GM04504 (cell line): ENCODE measurements around the gene NIPA2.
"Not testable (repeated sequence)": the region's sequence is repeated elsewhere in the genome, so short reads cannot be mapped to it uniquely, and the experiment has no call there.

Experiments used
- DNase-seq: peaks from one replicate; pipeline ENCODE4 v3.0.0-alpha.2; 2012; ENCODE audit warnings: low read depth

The NIPA2 gene

DNA sequence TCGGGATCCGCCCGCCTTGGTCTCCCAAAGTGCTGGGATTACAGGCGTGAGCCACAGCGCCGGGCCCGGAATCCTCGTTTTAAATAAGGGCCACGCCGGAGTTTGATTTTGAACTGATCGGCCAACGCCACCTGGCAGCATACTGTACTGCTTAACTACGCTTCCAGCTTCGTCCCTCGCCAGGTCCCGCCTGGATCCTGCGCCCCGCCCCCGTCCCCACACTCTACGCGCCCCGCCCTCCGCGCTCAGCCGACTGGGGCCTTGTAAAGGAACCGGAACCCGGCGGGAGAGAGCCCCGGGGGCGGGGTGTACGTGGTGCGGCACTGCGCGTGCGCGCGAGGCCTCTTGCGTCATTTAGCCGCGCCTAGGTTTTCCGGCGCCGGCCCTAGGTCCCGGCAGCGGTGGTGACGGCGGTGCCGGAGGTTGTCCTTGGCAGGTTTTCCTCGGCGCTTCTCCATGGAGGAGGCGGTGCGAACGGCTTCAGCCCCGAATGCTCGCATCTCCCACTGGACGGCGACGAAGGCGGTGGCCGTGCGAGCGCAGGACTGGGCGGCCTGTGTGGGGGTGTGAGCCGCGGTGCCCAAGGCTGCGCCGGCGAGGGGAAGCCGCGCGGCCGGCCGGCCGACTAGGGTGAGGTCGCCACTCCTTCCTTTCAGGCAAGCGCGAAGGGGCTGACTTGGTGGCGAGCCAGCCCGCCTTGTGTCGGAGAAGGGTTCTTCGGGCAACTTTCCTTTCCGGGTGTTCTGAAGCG lies at the start of gene NIPA2:
Gene NIPA2, plus strand, starts transcription at position 375 of the 751 bp plus-strand sequence. CDS start 13,066 bp downstream, outside the sequence.
- peak; percentile 96 for DNase-seq

DNA sequence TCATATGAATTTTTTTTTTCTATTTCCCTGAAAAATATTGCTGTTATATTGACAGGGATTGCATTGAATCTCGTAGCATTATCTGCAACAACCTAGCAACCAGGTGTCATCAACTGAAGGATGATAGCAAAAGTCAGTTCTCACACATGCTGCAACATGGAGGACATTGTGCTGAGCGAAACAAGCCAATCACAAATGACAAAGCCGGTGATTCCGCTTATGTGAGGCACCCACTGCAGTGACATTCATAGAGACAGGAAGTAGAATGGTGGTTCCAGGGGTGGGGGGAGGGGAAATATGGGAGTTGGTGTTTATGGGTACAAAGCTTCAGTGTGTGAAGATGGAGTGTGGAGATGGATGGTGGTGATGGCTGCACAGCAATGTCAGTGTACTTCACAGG lies 44.4 kb upstream of the NIPA2 start:
- DNase-seq: no peak

DNA sequence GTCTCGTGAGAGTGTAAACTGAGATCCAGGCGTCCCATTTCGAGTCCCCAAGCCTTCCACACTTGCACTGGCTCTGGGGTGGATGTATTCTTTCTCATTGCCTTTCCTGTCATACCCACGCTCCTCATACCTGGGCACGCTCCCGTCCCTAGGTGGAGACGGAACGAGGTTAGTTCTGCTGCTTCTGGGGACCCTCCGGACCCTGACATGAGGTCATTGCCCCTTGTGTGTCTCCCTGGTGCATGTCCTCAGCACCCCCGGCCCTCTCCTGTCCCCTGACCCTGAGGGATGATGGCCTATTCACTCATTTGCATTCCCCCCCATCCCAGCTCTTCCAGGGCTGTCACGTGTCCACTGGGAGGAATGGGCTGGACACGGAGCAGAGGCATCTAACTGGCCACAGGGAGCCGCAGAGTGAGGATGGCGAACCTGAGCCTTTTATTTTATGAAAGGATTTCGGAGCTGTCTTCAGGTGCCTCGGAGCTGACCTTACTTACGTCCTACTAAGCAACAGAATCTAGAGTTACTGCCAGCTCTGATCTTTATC lies 43.8 kb upstream of the NIPA2 start:
- no peak for DNase-seq

DNA sequence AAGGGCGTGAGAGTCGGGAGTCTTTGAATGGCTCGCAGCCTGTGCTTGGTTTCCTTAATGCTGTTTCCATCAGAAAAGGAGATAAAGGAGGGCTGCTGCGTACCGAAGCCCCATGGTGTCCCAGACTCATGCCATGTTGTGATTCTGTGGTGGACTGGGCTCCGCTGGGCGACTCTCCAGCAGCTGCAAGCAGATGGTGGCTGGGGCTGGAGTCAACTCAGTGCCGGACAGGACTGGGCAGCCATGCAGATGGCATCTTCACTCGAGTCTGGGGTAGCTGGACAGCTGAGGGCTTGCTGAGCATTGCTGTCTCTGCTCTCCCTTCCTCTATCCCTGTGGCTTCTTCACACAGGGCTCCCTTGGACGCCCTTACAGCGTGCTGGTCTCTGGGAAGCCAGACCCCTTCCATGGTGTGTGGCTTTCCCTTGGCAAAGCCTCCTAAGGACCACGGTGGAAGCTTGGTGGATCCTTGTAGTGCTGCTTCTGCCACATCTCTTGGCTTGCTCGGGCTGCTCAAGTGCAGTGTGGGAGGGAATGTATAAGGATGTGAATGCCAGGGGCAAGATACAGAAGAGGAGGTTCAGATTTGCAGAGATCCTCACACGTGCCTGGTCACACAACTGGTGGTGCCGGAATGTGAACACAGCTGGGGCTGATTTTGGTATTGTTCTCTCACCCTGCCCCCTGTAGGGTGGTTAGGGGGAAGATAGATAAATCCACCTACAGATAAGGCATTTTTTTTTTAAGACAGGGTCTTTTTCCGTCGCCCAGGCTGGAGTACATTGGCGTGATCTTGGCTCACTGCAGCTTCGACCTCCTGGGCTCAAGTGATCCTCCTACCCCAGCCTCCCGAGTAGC lies 43.0 kb upstream of the NIPA2 start:
- DNase-seq: no peak

DNA sequence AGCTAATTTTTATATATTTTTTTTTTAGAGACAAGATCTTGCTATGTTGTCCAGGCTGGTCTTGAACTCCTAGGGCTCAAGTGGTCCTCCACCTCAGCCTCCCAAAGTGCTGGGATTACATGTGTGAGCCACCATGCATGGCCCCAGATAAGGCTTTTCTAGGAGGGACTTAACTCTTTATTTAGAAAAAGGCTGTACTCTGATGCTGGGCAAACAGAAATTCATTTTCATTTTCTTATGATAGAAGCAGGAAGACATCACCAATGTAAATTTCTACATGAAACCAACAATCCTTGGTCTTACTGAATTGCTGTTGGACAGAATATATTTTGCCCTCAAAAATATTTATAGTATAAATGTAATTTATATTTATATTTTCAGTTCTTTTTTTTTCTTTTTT lies 42.4 kb upstream of the NIPA2 start:
- DNase-seq: no peak

DNA sequence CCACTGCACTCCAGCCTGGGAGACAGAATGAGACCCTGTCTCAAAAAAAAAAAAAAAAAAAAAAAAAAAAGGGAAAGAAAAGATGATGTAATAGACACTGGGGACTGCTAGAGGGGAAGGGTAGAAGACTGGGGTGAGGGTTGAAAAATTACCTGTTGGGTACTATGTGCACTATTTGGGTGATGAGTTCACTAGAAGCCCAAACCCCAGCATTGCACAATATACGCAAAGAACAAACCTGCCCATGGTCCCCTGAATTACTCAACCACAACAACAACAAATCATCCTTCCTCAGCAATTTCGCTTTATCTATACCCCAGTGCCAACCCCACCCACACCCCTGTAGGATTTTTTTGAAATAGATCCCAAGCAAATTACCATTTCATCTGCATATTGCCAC lies 38.6 kb upstream of the NIPA2 start:
- DNase-seq: no peak

DNA sequence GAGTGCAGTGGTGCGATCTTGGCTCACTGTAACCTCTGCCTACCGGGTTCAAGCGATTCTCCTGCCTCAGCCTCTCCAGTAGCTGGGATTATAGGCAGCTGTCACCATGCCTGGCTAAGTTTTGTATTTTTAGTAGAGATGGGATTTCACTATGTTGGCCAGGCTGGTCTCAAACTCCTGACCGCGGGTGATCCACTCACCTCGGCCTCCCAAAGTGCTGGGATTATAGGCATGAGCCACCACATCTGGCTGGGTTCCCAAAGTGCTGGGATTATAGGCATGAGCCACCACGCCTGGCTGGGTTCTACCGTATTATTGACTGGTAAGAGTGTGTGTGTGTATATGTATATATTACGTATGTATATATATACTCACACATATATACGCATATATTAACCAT lies 35.5 kb upstream of the NIPA2 start:
- DNase-seq: not testable (repeated sequence)

DNA sequence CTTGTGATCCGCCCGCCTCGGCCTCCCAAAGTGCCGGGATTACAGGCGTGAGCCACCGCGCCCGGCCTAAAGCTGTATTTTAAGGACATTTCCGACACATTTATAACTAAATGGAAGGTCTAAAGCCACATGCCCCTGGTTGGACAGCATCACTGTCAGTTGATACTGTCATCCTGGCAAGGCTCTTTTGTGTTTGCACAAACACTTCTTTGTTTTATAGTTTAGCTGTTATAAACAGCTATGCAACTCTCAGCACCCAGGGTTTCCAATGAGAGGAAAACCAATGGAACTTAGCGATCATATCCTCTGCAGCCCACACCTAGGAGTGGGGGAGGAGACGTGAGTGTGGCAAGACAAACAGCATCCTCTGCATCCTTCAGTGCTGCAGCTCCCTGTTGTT lies 32.3 kb upstream of the NIPA2 start:
- DNase-seq: no peak

DNA sequence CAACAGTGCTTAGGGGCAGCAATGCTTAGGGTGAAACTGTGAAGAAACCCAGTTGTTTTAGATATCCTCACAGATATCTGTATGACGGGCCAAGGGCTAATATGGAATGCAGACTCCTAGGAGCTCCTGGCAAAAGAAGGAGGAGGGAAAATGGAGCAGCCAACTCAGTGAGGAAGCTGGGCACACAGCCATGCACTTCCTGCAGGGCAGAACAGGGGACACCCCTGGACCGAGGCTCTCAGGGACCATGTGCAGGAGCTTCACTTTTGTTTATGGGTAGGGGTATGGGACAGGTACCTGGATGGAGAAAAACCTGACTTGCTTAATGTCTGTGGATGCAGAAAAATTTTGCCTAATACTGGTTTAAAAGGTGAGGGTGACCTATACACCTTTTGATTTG lies 31.8 kb upstream of the NIPA2 start:
- no peak for DNase-seq

DNA sequence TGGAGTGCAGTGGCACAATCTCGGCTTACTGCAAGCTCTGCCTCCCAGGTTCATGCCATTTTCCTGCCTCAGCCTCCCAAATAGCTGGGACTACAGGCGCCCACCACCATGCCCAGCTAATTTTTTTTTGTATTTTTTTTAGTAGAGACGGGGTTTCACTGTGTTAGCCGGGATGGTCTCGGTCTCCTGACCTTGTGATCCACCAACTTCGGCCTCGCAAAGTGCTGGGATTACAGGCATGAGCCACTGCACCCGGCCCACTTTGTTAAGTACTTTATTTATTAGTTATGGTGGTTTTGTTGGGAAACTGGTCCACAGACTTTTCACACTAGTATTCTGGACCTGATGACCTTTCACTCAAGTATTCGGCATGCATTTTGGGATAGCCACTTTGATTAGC lies 30.6 kb upstream of the NIPA2 start:
- not testable (repeated sequence) for DNase-seq

DNA sequence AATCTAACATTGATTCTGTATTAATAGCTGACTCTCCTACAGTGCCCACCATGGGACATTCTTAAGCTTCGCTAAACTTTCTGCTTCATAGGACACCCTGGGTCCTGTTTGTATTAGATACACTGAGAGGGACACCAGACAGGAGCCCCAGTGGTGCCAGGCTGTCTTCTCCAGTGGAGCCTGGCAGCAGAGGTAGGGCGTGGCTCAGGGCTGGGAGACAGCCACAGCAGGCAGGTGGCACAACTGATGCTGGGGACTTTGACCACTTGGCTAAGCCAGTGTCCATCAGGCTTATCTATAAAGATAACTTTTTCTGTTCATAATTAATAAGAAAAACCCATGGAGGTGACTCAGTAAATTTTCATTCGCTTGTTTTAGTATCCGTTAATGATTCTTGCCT lies 30.2 kb upstream of the NIPA2 start:
- DNase-seq: no peak

DNA sequence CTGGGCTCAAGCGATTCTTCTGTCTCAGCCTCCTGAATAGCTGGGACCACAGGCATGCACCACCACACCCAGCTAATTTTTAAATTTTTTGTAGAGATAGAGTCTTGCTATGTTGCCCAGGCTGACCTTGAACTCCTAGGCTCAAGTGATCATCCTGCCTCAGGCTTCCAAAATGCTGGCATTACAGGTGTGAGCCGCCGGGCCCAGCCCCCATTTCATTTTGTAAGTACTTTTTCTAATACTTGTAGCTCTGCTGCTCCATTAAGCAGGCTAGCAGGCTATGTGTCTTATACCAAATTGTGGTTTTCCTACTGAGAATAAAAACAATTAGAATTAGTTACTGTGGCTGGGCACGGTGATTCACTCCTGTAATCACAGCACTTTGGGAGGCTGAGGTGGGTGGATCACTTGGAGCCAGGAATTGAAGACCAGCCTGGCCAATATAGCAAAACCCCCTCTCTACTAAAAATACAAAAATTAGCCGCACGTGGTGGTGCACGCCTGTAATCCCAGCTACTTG lies 29.6 kb upstream of the NIPA2 start:
- DNase-seq: no peak

DNA sequence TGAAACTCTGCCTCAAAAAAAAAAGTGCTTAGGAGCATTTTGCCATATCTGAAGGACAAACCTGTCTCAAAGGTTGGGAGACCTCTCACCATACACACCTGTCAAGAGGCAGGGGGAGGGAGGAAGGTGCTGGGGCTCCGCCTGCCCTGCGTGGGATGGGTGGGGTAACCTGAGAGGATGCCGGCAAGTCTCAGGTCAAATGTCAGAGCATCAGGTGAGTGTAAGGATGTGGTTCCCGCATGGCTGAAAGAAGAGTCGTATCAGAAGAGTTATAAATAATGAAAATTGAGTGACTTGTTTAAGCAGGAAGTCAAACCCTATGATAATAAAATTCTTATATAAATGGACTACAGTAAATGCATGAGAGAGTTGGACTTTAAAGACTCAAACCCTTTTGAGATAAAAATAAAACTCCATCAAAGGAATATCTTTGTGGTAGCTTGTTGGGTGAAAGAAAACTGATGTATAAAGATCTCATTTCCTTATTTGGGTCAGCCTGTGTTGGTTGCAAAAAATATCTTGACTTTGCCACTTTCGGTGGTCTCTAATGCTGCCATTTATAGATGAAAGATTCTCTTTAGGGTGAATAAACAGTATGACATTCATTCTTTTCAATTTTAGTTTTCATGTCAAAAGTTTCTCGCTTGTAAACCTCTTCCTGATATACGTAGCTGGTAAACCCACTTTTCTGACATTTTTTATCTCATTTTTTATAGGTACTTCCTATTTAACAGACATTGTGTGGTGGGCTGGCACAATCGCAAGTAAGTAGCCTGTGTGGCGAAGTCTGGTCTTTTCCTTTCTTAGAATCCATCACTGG lies 28.2 kb upstream of the NIPA2 start:
- no peak for DNase-seq

DNA sequence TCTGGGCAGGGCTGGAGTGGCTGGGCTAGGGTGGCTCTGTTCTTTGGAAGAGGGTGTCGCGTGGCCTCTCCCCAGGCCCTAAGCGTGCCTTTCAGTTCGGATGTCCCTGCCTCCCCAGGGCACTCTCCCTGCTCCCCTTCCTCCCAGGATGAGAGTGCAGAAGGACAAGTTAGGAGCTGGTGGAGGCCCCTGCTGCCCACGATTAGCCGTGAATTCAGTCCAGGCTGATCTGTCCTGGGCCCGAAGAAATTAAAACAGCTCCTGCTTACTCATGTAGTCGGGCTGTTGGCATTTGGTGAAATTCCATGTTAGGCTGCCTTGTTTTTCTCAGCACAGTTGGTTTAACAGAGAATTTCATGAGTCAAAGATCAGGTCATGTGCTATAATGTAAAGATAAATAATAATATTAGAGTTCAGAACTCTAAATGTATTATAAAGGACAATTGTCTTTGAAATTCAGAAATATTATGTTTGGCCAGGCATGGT lies 27.6 kb upstream of the NIPA2 start:
- no peak for DNase-seq

DNA sequence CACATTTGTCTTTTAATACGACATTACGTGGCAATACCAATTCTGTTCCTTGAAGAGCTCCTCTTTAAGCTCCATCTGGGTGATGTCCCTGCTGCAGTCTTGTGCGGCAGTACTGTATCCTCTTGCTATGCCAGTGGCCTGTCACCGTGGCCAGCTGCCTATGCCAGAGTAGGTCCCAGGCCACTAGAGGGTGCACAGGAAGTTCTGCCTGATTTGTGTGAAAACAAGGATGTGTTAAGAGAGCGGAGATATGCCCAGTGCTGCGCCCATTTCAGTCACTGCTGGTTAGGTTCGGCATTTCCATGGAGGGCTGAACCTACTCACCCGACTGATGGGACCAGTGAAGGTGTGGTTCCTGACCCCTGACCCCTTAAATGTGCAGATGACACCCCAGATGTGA lies 26.8 kb upstream of the NIPA2 start:
- peak; percentile 10 for DNase-seq

DNA sequence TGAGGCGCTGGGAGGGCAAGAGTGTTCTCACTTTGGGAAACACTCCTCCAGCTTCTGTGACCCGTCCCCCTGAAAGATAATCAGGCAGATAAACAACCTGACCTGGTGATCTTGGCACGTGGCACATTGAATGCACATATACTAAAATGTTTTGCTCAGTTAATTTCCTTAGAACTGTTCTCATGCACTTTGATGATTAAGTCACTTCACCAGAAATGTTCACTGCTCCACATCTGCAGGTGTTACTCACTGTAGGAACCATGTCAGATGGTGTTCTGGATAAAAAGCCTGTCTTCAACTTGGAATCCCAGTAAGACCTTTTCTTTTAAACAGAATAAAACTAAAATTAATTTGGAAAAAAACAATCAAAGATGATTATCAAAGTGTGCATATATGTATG lies 24.6 kb upstream of the NIPA2 start:
- DNase-seq: no peak

DNA sequence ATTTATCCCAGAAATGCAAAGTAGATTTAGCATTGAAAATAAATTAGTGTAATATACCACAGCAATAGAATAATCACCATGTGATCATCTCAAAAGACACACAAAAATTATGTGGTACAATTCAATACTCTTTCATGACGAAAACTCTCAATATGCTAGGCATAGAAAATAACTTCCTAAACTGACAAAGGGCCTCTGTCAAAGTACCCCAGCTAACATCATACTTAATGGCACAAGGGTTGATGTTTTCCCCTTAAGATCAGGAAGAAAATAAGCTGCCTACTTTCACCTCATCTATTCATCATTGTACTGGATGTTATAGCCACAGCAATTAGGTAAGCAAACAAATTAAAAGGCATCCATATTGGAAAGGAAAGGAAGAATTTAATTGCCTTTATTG lies 22.7 kb upstream of the NIPA2 start:
- DNase-seq: no peak

DNA sequence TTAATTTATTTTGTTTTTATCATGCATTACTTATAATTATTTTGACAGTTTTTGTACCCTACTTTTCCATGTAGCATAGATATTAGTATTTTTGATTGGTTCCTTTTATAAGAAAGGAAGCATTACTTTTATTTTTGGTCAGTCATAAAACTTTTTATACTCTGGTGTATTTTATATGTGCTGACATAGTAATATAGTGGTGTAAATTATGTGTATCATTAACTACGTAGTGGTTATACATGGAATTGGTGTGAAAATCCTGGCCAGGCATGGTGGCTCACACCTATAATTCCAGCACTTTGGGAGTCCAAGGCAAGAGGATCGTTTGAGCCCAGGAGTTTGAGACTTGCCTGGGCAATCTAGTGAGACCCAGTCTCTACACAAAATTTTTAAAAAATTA lies 18.8 kb upstream of the NIPA2 start:
- DNase-seq: no peak

DNA sequence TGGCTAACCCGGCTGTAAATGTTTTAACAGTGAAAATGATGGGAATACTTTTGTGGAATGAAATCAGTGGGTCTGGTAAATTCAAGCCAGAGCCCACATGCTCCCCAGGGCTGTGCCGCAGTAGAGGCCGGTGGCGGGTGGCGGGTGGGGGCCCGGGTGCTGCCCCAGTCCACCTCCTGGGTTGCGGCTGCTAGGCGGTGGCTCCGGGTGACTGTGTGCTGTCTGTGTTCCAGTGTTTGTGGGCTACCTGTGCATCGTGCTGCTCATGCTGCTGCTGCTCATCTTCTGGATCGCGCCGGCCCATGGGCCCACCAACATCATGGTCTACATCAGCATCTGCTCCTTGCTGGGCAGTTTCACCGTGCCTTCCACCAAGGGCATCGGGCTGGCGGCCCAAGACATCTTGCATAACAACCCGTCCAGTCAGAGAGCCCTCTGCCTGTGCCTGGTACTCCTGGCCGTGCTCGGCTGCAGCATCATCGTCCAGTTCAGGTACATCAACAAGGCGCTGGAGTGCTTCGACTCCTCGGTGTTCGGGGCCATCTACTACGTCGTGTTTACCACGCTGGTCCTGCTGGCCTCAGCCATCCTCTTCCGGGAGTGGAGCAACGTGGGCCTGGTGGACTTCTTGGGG lies 14.9 kb upstream of the NIPA2 start:
- DNase-seq: no peak

DNA sequence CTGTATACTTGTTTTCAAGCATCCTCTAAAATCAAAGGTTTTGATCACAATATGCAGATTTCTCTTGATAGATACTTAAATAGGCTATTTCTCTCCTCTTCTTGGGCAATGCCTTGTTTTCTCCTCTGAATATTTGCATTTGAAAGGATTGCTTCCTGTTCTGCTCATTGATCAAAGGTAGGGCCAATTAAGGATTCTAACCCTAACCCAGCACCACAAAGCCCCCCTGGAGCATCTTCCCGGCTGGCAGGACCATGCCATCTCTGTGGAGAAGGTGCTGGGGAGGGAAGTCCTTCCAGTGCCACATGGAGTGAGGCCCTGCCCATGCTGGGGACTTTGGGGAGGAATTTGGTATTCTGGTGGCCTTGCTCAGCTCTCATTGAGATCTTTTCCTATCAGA lies 11.3 kb upstream of the NIPA2 start:
- DNase-seq: no peak

DNA sequence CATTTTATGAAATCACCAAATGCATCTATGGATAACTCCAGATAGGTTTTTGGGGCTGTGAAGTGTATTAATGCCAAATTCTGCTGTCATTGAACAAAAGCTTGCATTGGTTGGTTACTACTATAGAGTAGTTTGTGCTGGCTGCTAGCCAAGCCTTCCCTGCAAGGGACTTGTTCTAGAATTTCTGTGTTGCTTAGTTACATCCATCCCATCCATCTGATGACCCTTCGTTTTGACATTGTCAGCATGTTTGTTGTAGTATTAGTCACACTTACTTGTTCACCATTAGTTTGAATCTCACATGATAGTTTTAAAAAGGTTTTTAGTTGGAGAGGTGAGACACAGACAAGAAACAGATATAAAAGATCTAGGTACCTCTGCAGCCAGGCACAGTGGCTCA lies 7.0 kb upstream of the NIPA2 start:
- DNase-seq: no peak
